HG02623 (cell line): ENCODE results near the gene GPR143.
"Not testable (repeated sequence)": the region's sequence is repeated elsewhere in the genome, so short reads cannot be mapped to it uniquely, and the experiment has no call there.

ENCODE experiments used
- ATAC-seq: cut with Tn5 transposase; IDR thresholded peaks from one replicate; pipeline ENCODE4 v1.9.1; 2021; ENCODE audit warnings: moderate library complexity; ENCODE audit not compliant: unreplicated experiment

GPR143 gene

DNA sequence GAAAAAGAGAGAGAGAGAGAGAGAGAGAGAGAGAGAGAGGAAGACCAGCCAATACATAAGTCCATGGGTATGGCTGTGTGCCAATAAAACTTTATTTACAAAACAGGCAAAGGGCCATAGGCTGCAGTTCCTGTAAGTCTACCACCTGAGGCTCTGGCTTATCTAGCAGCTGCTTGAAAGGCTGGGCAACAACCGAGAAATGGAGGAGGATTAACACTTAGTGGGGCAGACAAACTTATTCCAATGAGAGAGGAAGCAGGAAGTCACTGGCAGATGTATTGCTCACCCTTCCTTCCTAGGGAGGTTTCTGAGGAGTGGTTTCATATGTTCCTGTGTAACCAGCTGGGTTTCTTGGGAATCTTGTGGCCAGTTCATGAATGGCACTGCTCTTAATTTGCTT is 4.7 kb upstream of the GPR143 start:
- ATAC-seq: no peak

DNA sequence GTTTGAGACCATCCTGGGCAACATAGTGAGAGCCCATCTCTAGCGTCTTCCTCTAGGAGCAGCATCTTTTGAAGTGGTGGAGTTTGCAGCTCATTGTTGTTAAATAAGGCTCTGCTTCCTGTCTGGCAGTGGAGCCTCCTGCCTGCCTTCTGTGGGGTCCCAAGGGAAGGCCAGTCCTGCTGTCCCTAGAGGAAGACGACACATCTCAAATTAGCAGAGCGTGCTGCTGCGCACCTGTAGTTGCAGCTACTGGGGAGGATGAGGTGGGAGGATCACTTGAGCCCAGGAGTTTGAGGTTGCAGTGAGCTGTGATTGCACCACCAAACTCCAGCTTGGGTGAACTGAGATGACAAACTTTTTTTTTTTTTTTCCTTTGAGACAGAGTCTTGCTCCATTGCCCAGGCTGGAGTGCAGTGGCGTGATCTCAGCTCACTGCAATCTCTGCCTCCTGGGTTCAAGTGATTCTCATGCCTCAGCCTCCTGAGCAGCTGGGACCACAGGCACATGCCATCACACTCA is 2.7 kb upstream of the GPR143 start:
- ATAC-seq: not testable (repeated sequence)

DNA sequence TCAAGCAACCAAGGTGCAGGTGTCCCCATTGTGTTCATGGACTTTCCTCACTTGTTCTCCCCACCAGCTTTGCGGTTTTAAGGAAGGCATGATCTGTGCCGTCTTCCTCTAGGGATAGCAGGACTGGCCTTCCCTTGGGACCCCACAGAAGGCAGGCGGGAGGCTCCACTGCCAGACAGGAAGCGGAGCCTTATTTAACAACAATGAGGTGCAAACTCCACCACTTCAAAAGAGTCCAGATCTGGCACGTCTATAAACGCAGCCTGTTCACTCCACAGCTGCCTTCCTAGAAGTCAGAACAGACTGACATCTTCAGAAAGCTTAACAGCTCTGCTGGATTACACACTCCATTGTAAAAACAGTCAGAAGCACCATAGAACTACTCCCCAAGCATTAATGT is 1.7 kb upstream of the GPR143 start:
- no peak for ATAC-seq

DNA sequence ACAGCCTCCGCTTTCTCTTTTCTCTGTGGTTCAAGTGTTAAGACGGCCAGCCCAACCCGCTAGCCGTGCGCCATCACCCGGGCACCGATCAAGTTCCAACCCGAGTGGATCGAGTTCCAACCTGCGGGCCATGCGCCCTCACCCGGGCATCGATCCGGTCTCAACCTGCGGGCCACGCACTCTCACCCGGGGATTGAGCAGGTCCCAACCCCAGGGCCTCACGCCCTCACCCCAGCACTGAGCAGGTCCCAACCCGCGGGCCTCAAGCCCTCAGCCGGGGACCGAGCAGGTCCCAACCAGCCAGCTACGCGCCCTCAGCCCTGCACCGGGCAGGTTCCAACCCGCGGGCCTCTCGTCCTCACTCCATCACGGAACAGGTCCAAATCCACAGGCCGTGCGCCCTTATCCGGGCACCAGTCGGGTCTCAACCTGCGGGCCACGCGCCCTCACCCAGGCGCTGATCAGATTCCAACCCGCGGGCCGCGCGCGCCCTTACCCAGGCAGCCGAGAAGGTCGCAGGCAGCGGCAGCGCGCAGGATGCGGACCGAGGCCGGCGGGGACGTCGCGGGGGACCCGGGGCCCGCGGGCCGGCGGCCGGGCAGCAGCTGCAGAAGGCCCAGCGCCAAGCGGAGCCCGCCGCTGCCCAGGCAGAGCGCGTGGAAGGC is 443 bp downstream of the GPR143 start:
- ATAC-seq: no peak

DNA sequence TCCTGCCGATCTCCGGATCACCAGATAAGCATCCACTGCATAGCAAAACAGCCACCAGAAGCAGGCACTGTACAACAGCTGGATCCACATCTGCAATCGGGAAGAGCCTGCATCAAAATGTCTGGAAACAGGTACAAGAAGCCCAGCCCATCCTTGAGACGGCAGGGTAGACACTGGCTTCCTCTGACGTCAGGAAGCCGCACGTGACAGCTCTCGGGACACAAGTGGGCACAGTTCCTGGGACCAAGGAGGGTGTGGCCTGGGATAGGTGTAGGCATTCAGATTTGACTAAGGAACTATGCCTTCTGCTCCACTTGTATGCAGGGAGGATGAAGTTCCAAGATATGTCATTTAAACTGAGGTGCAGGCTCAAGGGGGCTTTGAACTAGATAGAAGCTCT is 6.3 kb downstream of the GPR143 start:
- no peak for ATAC-seq

DNA sequence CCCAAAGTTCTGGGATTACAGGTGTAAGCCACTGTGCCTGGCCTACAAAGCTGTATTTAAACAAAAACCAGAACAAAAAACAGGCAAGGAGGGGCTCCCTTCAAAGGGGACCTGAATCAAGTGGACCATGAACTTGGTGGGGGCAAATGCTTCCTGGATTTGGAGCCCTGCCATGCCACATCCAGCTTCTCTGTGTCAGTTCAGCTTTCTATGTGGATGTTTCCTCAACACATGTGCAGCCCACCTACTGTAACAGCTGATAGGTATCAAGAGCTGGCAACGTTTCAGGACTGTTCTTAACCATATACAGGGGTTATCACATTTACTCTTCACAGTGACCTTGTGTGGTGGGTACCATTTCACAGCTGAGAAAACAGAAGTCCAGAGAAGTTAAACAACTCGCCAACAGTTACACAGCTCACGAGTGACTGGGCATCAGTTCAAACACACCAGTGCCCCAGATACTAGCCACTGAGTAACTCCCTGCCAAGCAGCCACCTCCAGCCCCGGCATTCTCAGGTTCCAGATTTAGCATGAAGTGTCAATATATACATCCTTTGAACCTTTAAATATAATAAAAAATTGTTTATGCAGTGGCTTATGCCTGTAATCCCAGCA is 7.5 kb downstream of the GPR143 start:
- ATAC-seq: no peak

DNA sequence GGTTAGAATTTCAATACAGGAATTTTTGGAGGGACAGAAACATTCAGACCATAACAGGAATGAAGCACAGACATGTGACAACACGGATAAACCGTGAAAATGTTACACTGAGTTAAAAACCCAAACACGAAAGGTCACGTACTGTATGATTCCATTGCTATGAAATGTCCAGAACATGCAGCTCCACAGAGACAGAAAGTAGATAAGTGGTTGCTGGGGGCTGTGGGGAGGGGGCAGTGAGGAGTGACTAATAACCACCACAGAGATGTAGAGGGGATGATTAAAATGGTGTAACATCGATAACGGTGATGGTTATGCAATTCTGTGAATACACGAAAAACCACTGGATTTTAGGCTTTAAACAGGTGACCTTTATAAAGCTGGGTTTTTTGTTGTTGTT is 8.3 kb downstream of the GPR143 start:
- no peak for ATAC-seq

DNA sequence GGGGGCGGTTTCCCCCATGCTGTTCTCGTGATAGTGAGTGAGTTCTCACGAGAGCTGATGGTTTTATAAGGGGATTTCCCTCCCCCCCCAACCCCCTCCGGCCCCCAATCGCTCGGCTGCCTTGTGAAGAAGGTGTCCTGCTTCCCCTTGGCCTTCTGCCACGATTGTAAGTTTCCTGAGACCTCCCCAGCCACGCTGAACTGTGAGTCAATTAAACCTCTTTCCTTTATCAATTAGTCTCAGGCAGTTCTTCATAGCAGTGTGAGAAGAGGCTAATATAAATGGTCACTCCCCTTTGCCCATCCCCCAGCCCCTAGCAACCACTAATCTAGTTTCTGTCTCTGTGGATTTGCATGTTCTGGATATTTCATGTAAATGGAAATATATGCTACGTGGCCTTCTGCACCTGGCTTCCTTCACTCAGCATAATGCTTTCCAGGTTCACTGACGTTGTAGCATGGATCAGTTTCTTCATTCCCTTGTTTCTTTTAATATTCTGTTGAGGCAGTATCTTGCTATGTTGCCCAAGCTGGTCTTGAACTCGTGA is 16.4 kb downstream of the GPR143 start:
- no peak for ATAC-seq

DNA sequence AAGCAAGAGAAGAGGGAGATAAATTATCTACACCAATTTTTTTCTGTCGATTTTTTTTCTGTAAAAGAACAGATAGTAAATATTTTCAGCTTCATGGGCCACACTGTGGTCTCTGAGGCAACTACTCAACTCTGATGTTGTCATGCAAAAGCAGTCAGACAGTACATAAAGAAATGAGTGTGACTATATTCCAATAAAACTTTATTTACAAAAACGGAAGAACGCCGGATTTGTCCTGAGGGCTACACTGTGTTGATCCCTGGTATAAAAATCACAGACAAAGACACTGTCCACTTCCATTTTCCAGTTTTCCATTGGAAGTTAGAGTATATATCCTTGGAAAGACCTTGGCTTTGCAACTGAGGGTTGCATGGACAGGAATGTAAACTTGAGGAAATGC is 18.0 kb downstream of the GPR143 start:
- no peak for ATAC-seq

DNA sequence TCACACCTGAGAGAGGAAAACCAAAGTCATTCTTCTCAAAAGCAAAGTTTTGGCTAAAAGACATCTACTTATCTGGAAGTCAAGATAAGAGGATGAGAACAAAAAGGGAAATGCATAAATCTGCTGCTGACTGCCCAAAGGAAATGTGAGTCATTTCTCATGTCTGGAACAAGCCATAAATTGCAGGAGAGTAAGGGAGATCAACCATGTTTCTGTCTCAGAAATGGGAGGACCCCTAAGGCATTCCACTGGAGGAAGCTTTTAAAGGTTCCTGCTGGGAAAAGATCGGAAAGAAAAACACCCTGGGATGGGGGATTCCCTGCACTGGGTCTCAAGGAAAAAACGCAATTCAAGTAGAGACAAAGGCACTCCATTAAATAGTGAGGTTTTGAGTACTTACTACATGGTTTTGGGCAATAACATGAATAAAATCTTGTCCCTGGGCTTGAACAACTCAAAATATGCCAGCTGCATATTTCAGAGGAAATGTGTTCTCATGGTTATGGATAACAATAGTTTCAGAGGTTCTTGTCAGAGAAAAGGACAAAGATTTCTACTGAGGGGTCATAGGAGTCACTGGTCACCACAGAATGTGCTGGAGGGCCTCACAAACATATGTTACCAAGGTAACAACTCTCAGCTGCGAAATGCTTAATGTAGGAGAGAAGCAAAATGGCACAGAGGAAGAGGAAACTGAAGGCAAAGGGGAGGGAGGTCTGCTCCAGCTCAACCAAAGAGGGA is 19.3 kb downstream of the GPR143 start:
- ATAC-seq: no peak

DNA sequence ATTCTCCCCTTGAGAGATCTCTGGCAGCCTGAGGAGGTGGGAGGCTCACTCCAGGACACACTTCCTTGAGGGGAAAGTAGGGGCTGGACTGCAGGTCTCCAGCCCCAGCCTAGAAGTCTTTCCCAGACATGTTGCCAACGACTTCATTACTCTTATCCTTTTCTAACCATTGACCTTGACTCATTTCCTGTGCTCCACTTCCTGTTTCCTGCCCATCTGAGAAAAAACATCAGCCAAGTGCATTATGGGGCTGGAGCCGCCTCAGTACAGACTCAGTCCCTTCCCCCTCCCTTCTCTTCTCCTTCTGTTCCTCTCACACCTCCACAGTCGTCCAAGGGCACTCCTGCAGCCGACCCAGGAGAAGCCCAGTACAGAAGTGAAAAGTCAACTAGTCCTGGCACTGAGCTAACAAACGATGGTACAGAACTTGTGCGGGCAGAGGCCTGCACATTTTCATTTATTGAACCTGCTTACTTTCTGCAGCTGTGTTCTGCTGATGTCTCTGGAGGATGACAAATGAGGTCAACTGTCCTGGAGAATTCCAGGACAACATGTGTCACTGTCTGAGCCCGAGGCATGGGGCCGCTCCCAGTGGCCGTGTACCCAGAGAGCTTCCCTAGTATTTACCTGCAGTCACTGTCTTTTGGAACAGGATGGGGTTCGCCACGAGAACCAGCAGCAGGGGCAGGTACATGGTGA is 20.1 kb downstream of the GPR143 start:
- ATAC-seq: no peak

DNA sequence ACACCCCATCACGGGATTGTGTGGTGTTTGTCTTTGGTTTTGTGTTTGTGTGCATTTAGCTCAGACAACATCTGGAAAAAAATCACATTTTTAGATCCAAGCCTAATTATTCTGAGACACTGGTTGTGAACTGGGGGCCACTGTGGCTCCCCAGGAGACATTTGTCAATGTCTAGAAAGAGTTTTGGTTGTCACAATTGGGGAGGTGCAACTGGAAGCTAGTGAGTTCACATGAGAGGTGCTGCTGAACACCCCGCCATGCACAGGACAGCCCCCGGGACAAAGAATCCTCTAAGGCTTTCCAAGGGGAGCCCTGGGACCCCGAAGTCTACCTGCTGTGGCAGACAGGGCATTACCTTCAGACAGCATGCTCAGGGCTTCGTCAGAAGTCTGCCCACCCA is 26.5 kb downstream of the GPR143 start:
- no peak for ATAC-seq

DNA sequence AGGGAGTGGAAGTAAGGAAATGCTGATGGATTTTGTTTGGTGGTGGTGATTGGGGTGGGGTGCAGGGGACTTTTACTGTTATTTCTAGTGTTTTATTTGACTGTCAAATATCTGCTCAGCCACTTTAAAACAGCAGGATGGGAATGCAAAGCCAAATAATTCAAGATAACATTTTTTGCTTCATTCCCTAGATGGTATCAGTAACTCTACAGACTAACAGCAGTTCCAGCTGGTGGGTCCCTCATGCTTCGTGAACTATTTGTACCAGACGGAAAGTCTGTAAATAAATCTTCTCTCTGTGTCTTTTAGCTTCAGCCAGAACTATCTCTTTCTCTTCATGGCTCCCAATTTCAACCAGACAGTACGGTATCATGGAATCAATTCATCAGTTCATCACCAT is 27.5 kb downstream of the GPR143 start:
- no peak for ATAC-seq

DNA sequence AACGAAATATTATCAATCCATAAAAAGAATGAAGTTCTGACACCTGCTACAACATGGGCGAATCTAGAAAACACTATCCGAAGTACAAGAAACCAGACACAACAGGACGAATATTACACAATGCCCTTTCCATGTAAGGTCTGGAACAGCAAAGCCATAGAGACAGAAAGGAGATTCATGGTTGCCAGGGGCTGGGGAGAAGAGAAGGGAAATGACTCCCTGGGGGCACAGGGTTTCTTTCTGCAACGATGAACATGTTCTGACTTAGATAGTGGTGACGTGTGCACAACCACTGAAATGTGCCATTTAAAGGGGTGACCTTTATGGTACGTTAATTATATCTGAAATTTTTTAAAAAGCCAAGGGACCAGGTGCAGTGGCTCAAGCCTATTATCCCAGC is 28.3 kb downstream of the GPR143 start:
- no peak for ATAC-seq

DNA sequence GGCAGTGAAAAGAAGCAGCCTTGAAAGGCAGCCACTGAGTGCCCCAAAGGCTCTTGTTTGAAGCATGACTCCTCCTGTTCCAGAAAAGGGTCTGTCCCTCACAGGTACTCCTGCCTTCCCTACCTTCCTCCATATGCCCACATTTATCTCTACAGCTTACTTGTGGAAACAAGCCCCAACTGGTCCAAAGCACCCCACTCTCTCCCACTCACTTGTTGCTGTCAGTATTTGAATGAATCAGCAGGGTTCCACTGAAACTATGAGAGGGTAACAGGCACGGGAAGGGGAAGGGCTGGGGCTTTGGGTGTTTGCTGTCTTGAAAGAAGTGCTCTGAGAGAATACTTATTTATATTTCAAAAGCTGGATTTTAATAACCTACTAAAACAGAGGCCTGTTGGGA is 34.9 kb downstream of the GPR143 start:
- no peak for ATAC-seq

DNA sequence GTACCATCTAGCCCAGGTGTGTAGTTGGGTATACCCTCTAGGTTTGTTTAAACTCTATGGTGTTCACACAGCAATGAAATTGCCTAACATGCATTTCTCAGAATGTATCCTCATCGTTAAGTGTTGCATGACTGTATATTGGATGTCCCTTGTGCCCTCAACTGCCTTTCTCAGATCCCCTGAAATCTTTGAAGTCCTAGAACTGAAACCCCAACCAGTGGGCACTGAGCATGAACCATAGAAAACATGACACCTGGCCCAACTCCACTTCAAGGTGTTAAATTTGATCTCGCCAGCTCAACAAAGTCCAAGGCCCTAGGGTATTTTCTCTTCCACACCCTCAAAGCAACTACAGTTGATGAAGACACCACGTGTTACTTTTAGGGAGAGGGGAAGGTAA is 35.6 kb downstream of the GPR143 start:
- ATAC-seq: no peak

DNA sequence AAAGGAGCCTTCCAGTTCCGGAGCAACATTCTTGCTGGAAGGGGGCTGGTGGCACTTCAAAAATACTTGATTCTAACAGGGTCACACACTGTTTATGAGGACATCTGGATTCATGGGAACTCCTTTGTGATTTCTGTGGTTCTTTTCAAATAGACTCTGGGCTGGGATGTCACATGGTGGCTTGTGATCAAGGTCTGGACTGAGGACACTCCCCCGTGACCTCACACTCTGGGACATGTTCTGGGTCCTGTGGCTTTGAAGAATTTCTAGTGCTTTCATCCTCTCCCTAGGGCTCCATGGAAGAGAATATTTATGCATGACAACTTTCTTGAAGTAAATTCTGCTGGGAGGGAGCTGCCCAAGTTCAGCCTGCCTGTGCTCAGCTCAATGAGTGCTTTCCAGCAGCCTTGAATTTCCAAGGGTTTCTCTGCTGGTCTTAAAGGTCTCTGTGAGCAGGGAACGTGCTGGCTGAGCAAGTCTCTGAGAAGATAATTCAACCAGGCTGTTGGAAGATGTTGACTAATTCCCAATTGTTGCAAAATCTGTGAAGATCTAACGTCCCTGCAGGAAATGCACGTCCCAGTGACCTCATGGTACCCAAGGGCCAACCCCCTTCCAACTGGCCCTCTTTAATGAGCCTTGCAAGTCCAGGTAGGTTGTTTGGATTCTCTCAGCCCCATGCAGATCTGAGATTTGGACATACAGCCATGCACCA is 36.3 kb downstream of the GPR143 start:
- ATAC-seq: no peak

DNA sequence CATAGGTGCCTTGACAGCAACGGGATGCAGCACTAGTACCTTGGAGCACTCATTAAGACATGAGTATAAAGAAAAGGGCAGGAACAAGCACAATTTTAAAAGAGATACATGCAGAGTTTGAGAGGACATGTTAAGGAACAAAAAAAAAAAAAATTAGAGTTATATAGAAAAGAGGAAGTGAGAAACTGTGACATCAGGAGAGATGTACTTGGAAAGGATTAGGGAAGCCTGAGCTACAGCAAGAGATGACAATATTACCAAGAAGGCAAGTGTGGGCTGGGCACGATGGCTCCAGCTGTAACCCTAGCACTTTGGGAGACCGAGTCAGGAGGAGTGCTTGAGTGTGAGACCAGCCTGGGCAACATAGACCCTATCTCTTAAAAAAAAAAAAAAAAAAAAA is 37.4 kb downstream of the GPR143 start:
- ATAC-seq: no peak

DNA sequence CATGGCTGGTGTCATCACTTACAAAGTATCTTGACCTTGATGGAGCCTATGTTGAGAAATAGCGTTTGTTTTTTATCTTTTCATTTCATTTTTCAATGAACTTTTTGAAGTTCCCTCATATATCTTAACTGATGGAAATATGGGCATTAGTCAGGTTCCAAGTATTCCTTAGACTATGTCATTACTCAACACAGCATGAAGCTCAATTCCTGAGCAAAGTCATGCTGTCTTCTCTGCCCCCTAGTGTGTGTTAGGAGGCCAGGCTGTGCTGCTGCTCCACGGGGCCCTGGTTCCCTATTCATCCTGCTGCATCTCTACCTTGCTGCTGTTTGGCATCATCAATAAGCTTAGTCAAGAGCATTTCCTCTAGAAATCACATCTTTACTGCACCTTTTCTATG is 40.9 kb downstream of the GPR143 start:
- ATAC-seq: no peak

DNA sequence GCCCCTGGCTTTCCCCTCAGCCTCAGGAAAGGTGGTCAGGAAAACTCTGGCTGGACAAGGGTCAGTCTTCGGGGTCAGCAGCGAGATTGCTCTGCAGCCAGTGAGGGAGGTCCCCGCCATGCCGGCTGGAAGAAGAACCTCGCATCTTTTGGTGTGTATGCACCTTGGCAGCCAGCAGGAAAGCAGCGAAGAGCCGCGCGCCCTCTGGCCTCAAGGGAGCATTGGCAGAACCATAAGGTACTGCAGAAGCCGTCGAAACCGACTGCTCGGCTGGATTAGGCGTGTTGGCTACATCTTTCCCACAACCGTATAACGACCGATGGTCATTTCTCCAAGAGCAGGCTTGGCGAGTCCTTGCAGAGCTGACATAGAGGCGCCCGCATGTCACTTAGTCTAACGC is 48.3 kb downstream of the GPR143 start:
- ATAC-seq: no peak

DNA sequence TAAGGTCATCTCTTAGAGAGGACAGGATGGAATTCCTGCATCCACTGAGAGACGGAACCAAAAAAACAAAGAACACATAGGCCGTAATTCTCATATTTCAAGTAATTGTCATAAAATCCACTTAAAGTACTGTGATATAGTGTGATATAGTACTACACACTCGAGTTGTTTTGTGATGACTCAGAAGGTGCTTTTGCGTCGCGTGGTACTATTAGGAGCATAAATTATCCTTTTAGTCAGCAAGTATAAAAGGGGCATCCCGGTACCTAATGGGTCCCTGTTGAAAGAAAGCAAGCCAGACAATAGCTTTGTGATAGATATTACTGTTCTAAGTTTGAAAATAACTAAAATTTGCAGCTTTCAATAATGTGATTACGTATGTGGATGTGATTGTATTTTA is 55.3 kb downstream of the GPR143 start:
- no peak for ATAC-seq
